Sigmoid colon (tissue), 4 donors: ENCODE measurements around the gene EME2.

Experiments
- CTCF ChIP-seq, 4 experiments: fragments of 450-650 bp in 3 of 4; fragments of 200-600 bp in 1 of 4; IDR thresholded peaks; one replicate each; pipeline ENCODE4 v1.5.1; 2016 to 2019; ENCODE audit warnings: antibody characterized with exemption in 4 of 4, mild to moderate bottlenecking in 3 of 4, moderate library complexity in 2 of 4
- POLR2AphosphoS5 ChIP-seq, 4 donors: sonication (generic); formaldehyde crosslinking; IDR thresholded peaks; one replicate each; pipeline ENCODE4 v1.6.1; 2017; ENCODE audit warnings: antibody characterized with exemption in 4 of 4

- TF ChIP-seq CTCF (IDR thresholded peaks at IDR 0.05) (no peak), POLR2AphosphoS5 (IDR thresholded peaks at IDR 0.05) (no peak)
These were observed 44.6 kb downstream of the EME2 start for GRCh38 chr16:1817276-1817589.
